ENCODE measurements around the gene SGPL1.

SGPL1 gene

GRCh38 chr10:70810967-70811366 lies 4.8 kb upstream of the SGPL1 start:
- WGBS, 2 donors (ENCODE audit: extremely low coverage in 2 of 2, insufficient read length in 2 of 2, insufficient replicate concordance in 1 of 2), result no CpG with 5 or more reads among the region's 1 CpG
- Histone ChIP-seq H2AK5ac (ENCODE audit: low read depth, low read length) (no peak overlapping the region), H3K4me1 (ENCODE audit: control insufficient read depth in 2 of 2, insufficient read depth in 1 of 2, low read depth in 1 of 2, low read length in 2 of 2) (peaks cover 0 to 7% of the 10 kb centered on the region in 2 donors), H2BK5ac (ENCODE audit: low read length) (no peak overlapping the region), H3K79me1 (ENCODE audit: low read depth, low read length) (no peaks in the 10 kb centered on the region), H4K8ac (ENCODE audit: low read depth, low read length) (no peak overlapping the region), H3K18ac (ENCODE audit: low read length) (no peak overlapping the region), H3K4me2 (ENCODE audit: insufficient read depth, low read length, poor library complexity, severe bottlenecking) (no peak overlapping the region), H3K9ac (ENCODE audit: low read depth, low read length, poor library complexity) (no peak overlapping the region), H2AFZ (ENCODE audit: low read length) (no peak overlapping the region), H3K23ac (ENCODE audit: low read depth, low read length, poor library complexity) (no peak overlapping the region), H2BK15ac (ENCODE audit: low read length) (no peak overlapping the region), H4K91ac (ENCODE audit: low read depth, low read length, poor library complexity) (no peak overlapping the region), H3K14ac (ENCODE audit: low read length) (no peak overlapping the region), H3K4me3 (ENCODE audit: low read length in 2 of 2) (no peak overlapping the region), H3K4ac (ENCODE audit: low read length) (no peak overlapping the region), H3K27me3 (ENCODE audit: control insufficient read depth in 3 of 3, insufficient read depth in 3 of 3, low read depth in 1 of 3, low read length in 3 of 3) (peaks cover 0 to 15% (median 0%) of the 10 kb centered on the region in 3 experiments), H3K9me3 (replicated peaks in 1 of 2; ENCODE audit: control insufficient read depth in 2 of 2, insufficient read depth in 1 of 2, low read depth in 1 of 2, low read length in 2 of 2) (no peaks in the 10 kb centered on the region), H2BK12ac (ENCODE audit: low read length) (no peak overlapping the region), H3K27ac (replicated peaks; ENCODE audit: low read length) (no peak overlapping the region), H2BK120ac (ENCODE audit: low read depth, low read length) (no peak overlapping the region), H3K36me3 (replicated peaks in 1 of 2; ENCODE audit: control insufficient read depth in 2 of 2, insufficient read depth in 2 of 2, low read length in 2 of 2) (no peaks in the 10 kb centered on the region)
- DNase-seq (ENCODE audit: low spot score), result no peak

DNA sequence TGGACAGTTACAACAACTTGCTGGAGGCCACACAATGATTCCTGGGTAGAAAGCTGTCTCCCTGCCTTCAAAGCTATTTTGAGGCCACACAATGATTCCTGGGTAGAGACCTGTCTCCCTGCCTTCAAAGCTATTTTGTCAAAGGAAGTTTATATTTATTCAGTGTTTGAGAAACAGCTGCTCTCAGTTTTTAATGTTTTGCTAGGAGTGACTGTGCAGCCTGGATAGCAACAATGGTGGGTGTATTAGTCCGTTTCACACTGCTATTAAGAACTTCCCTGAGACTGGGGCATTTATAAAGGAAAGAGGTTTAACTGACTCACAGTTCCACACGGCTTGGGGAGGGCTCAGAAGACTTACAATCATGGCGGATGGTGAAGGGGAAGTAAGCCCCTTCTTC lies 3.9 kb upstream of the SGPL1 start:
- no peak for DNase-seq (ENCODE audit: low spot score)
- no peak overlapping the region for H3K23ac ChIP-seq (ENCODE audit: low read depth, low read length, poor library complexity)
- no peak overlapping the region for H3K27ac ChIP-seq (replicated peaks; ENCODE audit: low read length)
- no peak overlapping the region for H4K8ac ChIP-seq (ENCODE audit: low read depth, low read length)
- no peak overlapping the region for H3K9ac ChIP-seq (ENCODE audit: low read depth, low read length, poor library complexity)
- H3K14ac ChIP-seq (ENCODE audit: low read length), result no peak overlapping the region
- no peak overlapping the region for H2BK5ac ChIP-seq (ENCODE audit: low read length)
- H3K9me3 ChIP-seq (replicated peaks in 1 of 2; ENCODE audit: control insufficient read depth in 2 of 2, insufficient read depth in 1 of 2, low read depth in 1 of 2, low read length in 2 of 2), result no peaks in the 10 kb centered on the region
- no peak overlapping the region for H4K91ac ChIP-seq (ENCODE audit: low read depth, low read length, poor library complexity)
- no peak overlapping the region for H3K4ac ChIP-seq (ENCODE audit: low read length)
- no peak overlapping the region for H3K18ac ChIP-seq (ENCODE audit: low read length)
- WGBS, 2 donors (ENCODE audit: extremely low coverage in 2 of 2, insufficient read length in 2 of 2, insufficient replicate concordance in 1 of 2), result no CpG with 5 or more reads among the region's 3 CpGs
- H3K79me1 ChIP-seq (ENCODE audit: low read depth, low read length), result no peaks in the 10 kb centered on the region
- H2AFZ ChIP-seq (ENCODE audit: low read length), result peak overlapping the region; percentile 39
- H2BK12ac ChIP-seq (ENCODE audit: low read length), result no peak overlapping the region
- no peak overlapping the region for H2BK120ac ChIP-seq (ENCODE audit: low read depth, low read length)
- peaks cover 0 to 8% (median 0%) of the 10 kb centered on the region in 3 experiments for H3K27me3 ChIP-seq (ENCODE audit: control insufficient read depth in 3 of 3, insufficient read depth in 3 of 3, low read depth in 1 of 3, low read length in 3 of 3)
- no peak overlapping the region for H2AK5ac ChIP-seq (ENCODE audit: low read depth, low read length)
- peaks cover 0 to 7% of the 10 kb centered on the region in 2 donors for H3K4me1 ChIP-seq (ENCODE audit: control insufficient read depth in 2 of 2, insufficient read depth in 1 of 2, low read depth in 1 of 2, low read length in 2 of 2)
- no peak overlapping the region for H3K4me3 ChIP-seq (ENCODE audit: low read length in 2 of 2)
- H3K36me3 ChIP-seq (replicated peaks in 1 of 2; ENCODE audit: control insufficient read depth in 2 of 2, insufficient read depth in 2 of 2, low read length in 2 of 2), result no peaks in the 10 kb centered on the region
- no peak overlapping the region for H2BK15ac ChIP-seq (ENCODE audit: low read length)
- H3K4me2 ChIP-seq (ENCODE audit: insufficient read depth, low read length, poor library complexity, severe bottlenecking), result no peak overlapping the region

- WGBS, 2 donors (ENCODE audit: extremely low coverage in 2 of 2, insufficient read length in 2 of 2, insufficient replicate concordance in 1 of 2), result no CpG with 5 or more reads among the region's 4 CpGs
- no peak overlapping the region for H2BK12ac ChIP-seq (ENCODE audit: low read length)
- peak overlapping the region; percentile 45 for H3K18ac ChIP-seq (ENCODE audit: low read length)
- no peak overlapping the region for H3K9ac ChIP-seq (ENCODE audit: low read depth, low read length, poor library complexity)
- no peak overlapping the region for H3K27ac ChIP-seq (replicated peaks; ENCODE audit: low read length)
- no peak for DNase-seq (ENCODE audit: low spot score)
- H3K23ac ChIP-seq (ENCODE audit: low read depth, low read length, poor library complexity), result no peak overlapping the region
- peaks cover 0 to 7% (median 0%) of the 10 kb centered on the region in 3 experiments for H3K27me3 ChIP-seq (ENCODE audit: control insufficient read depth in 3 of 3, insufficient read depth in 3 of 3, low read depth in 1 of 3, low read length in 3 of 3)
- H2BK5ac ChIP-seq (ENCODE audit: low read length), result no peak overlapping the region
- H2AFZ ChIP-seq (ENCODE audit: low read length), result no peak overlapping the region
- no peak overlapping the region for H4K8ac ChIP-seq (ENCODE audit: low read depth, low read length)
- no peaks in the 10 kb centered on the region for H3K9me3 ChIP-seq (replicated peaks in 1 of 2; ENCODE audit: control insufficient read depth in 2 of 2, insufficient read depth in 1 of 2, low read depth in 1 of 2, low read length in 2 of 2)
- no peak overlapping the region for H3K4me2 ChIP-seq (ENCODE audit: insufficient read depth, low read length, poor library complexity, severe bottlenecking)
- H4K91ac ChIP-seq (ENCODE audit: low read depth, low read length, poor library complexity), result no peak overlapping the region
- H2AK5ac ChIP-seq (ENCODE audit: low read depth, low read length), result peak overlapping the region; percentile 12
- H2BK120ac ChIP-seq (ENCODE audit: low read depth, low read length), result peak overlapping the region; percentile 12
- no peak overlapping the region for H3K4me3 ChIP-seq (ENCODE audit: low read length in 2 of 2)
- peak overlapping the region; percentile 33 for H2BK15ac ChIP-seq (ENCODE audit: low read length)
- no peak overlapping the region for H3K4ac ChIP-seq (ENCODE audit: low read length)
- H3K4me1 ChIP-seq (ENCODE audit: control insufficient read depth in 2 of 2, insufficient read depth in 1 of 2, low read depth in 1 of 2, low read length in 2 of 2), result peaks cover 0 to 7% of the 10 kb centered on the region in 2 donors
- H3K79me1 ChIP-seq (ENCODE audit: low read depth, low read length), result no peaks in the 10 kb centered on the region
- H3K36me3 ChIP-seq (replicated peaks in 1 of 2; ENCODE audit: control insufficient read depth in 2 of 2, insufficient read depth in 2 of 2, low read length in 2 of 2), result peaks cover 1 to 8% of the 10 kb centered on the region in 2 donors
- no peak overlapping the region for H3K14ac ChIP-seq (ENCODE audit: low read length)
These were observed 2.9 kb upstream of the SGPL1 start for GRCh38 chr10:70812814-70813213.

DNA sequence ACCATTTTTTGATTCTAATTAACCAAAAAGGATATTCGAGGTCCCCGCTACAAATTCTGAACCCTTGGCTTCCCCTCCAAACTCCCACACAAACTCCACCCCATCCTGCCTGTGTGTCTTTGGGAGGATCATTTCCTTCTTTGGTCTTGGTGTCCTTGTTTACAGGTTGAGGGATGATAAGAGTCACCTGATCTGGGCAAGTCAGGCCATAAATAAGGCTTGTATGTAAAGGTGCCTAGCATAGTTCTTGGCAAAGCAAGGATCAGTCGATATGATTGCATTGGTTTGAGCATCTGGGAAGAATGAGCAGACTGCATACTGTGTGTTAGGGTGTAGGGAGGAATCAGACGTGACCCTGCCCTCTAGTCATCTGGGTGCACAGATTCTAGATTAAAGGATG lies 1.6 kb upstream of the SGPL1 start:
- no peak overlapping the region for H2BK12ac ChIP-seq (ENCODE audit: low read length)
- H4K8ac ChIP-seq (ENCODE audit: low read depth, low read length), result no peak overlapping the region
- no peak for DNase-seq (ENCODE audit: low spot score)
- no peak overlapping the region for H3K4ac ChIP-seq (ENCODE audit: low read length)
- peaks cover 0 to 7% (median 0%) of the 10 kb centered on the region in 3 experiments for H3K27me3 ChIP-seq (ENCODE audit: control insufficient read depth in 3 of 3, insufficient read depth in 3 of 3, low read depth in 1 of 3, low read length in 3 of 3)
- H3K36me3 ChIP-seq (replicated peaks in 1 of 2; ENCODE audit: control insufficient read depth in 2 of 2, insufficient read depth in 2 of 2, low read length in 2 of 2), result peaks cover 4 to 21% of the 10 kb centered on the region in 2 donors
- no peak overlapping the region for H2BK5ac ChIP-seq (ENCODE audit: low read length)
- peaks cover 0 to 6% of the 10 kb centered on the region in 2 donors for H3K4me1 ChIP-seq (ENCODE audit: control insufficient read depth in 2 of 2, insufficient read depth in 1 of 2, low read depth in 1 of 2, low read length in 2 of 2)
- no peak overlapping the region for H2BK120ac ChIP-seq (ENCODE audit: low read depth, low read length)
- H3K79me1 ChIP-seq (ENCODE audit: low read depth, low read length), result no peaks in the 10 kb centered on the region
- WGBS, 2 donors (ENCODE audit: extremely low coverage in 2 of 2, insufficient read length in 2 of 2, insufficient replicate concordance in 1 of 2), result no CpG with 5 or more reads among the region's 4 CpGs
- H3K4me3 ChIP-seq (ENCODE audit: low read length in 2 of 2), result no peak overlapping the region
- H2BK15ac ChIP-seq (ENCODE audit: low read length), result no peak overlapping the region
- no peak overlapping the region for H2AFZ ChIP-seq (ENCODE audit: low read length)
- no peak overlapping the region for H3K27ac ChIP-seq (replicated peaks; ENCODE audit: low read length)
- no peak overlapping the region for H3K18ac ChIP-seq (ENCODE audit: low read length)
- no peak overlapping the region for H4K91ac ChIP-seq (ENCODE audit: low read depth, low read length, poor library complexity)
- no peaks in the 10 kb centered on the region for H3K9me3 ChIP-seq (replicated peaks in 1 of 2; ENCODE audit: control insufficient read depth in 2 of 2, insufficient read depth in 1 of 2, low read depth in 1 of 2, low read length in 2 of 2)
- H3K4me2 ChIP-seq (ENCODE audit: insufficient read depth, low read length, poor library complexity, severe bottlenecking), result no peak overlapping the region
- H3K9ac ChIP-seq (ENCODE audit: low read depth, low read length, poor library complexity), result no peak overlapping the region
- no peak overlapping the region for H2AK5ac ChIP-seq (ENCODE audit: low read depth, low read length)
- H3K23ac ChIP-seq (ENCODE audit: low read depth, low read length, poor library complexity), result no peak overlapping the region
- H3K14ac ChIP-seq (ENCODE audit: low read length), result no peak overlapping the region
